GM18873 (cell line): ENCODE results near the gene OXLD1.

Experiments used
- ATAC-seq: cut with Tn5 transposase; IDR thresholded peaks from one replicate; pipeline ENCODE4 v1.9.1; 2021; ENCODE audit warnings: mild to moderate bottlenecking, moderate library complexity, moderate number of reproducible peaks; ENCODE audit not compliant: unreplicated experiment, low FRiP score

Gene OXLD1

DNA sequence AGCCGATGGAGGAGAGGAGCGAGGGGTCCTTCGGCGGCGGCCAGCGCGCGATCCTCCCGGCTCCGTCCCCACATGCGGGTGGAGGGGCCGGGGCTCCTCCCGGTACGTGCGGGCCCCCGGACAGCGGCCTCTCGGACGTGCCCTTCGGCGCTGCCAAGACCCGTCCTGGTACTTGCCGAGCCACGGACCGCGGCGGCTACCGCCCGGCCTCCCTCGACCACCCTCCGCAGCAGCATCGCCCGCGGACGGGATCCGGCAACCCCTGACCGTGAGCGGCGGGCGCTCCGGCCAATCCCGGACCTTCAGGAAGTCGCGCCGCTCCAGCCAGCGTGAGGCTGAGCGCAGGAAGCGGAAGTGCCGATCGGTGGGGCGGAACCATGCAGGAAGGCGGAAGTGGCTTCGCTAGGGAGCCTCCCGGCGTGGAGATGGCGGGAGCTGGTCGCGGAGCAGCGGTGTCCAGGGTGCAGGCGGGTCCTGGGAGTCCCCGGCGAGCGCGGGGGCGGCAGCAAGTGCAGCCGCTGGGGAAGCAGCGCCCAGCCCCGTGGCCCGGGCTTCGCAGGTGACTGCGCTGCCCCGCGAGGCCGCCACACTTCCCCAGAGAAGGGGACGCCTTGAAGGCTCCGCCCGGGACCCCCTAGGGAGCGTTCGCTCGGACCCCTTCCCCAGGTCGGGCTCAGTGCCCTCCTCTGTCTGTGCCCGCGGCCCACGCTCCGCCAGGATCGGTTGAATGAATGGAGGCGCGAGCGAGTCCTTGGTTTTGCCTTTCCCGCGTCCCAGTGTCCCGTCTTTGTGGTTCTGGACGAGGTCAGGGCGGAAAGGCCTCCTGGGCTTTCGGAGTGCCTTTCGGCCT lies at the start of gene OXLD1, which contains the start of gene CCDC137:
Gene OXLD1 (minus strand): TSS at position 264 of the 850 bp plus-strand sequence. CDS start 28 bp downstream, at position 236.
Gene CCDC137 (plus strand): TSS at position 396 of the 850 bp plus-strand sequence. CDS start 30 bp downstream, at position 426.
- ATAC-seq, result peak; percentile 79

DNA sequence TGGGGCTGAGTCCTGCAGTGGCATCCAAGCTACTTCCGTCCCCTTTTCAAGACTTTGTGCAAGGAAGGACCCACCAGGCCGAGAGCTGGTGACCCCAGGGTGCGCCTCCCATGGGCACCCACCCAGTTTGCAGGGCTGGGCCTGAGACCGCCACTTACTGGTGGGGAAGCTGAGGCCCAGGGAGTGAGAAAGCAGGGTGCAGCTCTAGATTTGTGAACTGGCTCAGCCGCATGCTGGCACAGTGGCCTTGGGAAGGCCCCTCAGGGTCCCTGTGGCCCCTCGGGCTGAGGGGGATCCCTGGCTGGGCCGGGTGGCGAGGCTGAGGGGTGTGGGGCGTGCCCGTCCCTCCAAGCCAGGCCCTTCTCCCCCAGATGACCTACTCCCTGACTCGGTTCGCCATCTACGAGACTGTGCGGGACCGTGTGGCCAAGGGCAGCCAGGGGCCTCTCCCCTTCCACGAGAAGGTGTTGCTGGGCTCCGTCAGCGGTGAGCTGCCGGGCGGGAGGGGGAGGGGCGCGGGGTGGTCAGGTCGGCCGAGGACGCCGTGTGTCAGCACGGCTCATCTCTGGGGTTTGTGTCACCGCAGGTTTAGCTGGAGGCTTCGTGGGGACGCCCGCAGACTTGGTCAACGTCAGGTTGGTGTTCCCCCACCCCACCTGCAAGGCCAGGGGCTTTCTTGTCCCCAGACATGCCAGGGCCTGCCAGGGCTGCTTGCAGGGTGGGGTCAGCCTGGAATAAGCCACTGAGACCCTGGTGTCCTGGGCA lies 48.9 kb upstream of the OXLD1 start:
- no peak for ATAC-seq

DNA sequence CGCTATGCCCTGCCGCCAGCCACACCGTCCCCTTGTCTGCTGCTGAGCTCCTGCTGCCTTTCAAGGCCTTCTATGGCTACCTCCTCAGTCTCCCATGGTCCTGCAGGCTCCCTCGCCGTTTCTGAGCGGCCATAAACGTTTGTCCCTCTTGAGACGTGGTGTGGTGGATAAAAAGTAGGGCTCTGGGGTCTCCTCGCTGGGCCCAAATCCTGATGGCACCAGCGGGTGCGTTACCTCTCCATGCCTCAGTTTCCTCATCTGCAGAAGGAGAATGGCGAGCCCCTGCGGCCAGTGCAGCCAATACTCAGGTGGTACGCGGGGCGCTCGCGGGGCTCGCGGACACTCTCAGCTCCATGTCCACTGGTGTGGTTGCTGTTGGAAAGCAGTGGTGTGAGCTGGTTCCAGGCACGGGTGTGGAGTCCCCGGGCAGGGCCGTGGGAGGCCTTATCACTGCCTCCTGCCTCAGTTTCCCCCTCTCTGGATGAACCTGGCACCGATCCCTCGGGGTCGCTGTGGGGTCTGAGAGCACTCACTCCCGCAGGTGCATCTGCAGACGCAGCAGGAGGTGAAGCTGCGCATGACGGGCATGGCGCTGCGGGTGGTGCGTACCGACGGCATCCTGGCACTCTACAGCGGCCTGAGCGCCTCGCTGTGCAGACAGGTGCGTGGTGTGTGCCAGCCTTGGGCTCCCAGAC lies 48.2 kb upstream of the OXLD1 start:
- ATAC-seq, result no peak

GRCh38 chr17:81713556-81714411 lies 47.4 kb upstream of the OXLD1 start:
- no peak for ATAC-seq

- no peak for ATAC-seq
Observed at GRCh38 chr17:81713004-81713555, 46.7 kb upstream of the OXLD1 start.

DNA sequence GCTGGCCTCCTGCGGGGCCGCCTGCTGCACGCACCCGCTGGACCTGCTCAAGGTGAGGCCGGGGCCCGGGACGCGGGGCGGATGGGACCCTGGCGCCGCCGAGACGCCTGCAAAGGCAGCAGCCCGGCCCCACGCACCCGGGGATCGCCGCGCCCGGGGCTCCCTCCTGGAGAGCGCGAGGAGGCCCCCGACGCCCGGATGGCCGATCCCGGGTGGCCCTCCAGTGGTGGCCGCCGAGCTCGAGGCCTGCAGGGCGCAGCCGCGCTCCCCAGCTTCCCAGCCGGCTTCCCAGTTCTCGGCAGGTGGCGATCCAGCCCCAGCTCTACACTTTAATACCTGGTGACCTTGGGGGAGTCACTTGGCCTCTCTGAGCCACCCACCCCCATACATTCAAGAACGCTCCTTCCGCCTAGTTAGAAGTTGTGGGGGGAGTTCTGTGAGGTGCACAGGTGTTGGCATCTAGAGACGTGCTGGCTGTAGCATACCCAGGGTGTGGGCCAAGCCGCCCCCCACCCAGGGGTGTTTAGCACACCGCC lies 46.1 kb upstream of the OXLD1 start:
- ATAC-seq, result no peak

DNA sequence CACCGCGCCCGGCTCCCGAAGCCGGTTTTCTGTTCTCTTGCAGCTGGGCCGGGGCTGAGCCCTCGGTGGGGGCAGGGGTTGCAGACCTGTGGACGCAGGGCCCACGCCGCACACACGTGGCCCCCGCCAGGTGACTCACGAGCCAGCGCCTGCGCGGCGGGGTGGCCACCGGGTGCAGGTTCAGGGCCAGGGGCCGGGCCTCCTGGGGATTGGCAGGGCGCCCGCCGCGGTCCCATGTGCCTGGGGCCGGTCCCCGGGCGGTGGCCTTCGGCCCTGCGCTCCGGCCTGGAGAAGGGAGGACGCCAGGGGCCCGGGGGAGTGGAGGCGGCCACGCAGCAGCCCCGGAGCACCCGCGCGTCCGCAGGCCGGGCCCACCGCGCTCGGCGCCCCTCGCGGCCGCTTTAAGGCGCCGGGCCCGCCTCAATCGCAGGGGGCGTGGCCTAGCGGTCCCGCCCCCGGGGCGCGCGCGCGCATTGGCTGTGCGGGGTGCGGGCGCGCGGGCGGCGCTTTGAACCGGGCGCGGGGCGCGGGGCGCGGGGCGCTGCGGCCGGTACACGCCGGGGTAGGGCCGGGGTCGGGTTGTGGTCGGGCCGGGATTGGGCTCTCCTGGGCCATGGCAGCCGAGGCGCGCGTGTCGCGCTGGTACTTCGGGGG lies 45.5 kb upstream of the OXLD1 start, which contains the start of gene SLC25A10:
Gene SLC25A10 (plus strand): TSS at position 471 of the 654 bp plus-strand sequence. CDS start 143 bp downstream, at position 614.
- no peak for ATAC-seq

DNA sequence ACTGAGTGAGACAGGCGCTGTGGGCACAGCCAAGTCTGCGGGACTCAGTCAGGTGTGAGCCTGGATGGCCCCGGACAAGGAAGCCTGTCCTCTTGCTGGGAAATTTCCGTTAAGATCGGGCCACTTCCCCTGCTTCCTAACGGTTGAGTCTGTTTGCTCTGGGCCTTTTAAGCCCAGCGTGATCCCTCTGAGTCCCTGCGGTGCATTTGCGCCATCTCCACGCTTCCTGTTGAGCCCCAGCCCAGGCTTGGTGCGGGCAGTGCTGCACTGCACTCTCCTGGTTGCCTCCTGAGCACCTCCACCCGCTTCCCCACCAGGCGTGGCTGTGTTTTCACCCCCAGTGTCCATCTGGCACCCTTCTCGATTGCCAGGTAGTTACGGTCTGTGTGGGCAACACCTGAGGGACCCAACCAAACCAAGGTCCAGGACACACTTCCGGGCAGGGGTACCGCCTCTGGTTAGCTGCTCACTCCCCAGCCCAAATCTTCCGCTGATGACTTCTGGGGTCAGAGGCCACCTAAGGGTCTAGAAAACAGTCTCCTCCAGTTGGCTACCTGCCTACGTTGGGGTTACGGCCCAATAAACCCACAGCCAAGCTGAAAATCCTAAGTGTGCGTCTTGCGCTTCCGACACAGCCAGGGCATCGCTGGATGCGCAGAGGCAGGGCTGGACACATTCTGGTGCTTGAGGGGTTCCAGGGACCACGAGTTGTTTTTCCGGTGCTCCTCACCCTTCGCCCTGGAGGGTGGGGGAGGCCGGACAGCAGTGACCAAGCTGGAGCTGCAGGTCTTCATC lies 44.3 kb upstream of the OXLD1 start:
- ATAC-seq, result no peak

DNA sequence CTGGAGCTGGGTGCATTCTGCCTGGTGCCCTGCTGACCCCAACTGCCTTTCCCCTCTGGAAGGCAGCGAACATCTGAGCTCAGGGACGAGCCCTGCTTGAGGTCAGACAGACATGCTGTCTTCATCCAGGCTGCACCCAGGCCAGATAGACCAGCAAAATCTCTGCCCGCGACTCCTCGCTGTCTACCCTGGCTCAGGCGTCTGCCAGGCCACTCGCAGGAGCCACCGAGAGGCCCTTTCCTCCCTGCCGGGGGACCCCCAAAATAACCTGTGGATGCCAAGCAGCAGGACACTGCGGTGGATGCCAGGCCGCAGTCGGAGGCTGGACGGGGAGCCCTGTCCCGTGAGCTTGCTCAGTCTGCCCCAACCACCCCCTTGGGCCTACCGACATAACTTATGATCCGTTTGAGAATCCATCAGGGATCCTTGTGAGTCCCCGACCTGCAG lies 42.4 kb upstream of the OXLD1 start:
- ATAC-seq, result no peak

- no peak for ATAC-seq
Observed at GRCh38 chr17:81707725-81708646, 41.6 kb upstream of the OXLD1 start.

DNA sequence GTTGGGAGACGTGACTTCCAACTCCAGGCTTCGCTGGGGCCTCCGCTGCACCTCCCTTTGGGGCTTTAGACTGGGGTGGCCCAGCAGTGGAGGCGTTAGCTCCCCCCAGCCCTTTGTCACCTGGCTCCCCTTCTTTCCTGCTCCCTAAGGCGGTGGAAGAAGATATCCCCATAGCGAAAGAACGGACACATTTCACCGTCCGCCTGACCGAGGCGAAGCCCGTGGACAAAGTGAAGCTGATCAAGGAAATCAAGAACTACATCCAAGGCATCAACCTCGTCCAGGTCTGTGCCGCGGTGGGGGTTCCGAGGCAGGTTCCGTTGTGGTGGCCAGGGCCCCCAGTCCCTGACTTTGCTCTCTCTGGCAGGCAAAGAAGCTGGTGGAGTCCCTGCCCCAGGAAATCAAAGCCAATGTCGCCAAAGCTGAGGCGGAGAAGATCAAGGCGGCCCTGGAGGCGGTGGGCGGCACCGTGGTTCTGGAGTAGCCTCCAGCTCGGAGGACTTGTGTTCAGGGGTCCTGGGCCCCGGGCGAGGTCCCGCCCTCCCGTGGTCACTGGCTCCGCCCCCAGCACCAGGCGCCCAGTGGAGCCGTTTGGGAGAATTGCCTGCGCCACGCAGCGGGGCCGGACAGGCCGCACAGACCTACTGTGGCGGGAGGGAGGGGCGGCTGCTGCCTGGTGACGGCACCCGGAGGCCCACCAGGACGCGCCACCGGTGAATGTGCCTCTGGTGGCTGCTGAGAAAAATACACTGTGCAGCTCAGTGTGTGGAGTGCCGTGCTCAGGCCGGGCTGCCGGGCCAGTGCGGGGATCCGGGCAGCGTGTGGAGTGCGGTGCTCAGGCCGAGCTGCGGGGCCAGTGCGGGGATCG lies 40.6 kb upstream of the OXLD1 start:
- no peak for ATAC-seq

DNA sequence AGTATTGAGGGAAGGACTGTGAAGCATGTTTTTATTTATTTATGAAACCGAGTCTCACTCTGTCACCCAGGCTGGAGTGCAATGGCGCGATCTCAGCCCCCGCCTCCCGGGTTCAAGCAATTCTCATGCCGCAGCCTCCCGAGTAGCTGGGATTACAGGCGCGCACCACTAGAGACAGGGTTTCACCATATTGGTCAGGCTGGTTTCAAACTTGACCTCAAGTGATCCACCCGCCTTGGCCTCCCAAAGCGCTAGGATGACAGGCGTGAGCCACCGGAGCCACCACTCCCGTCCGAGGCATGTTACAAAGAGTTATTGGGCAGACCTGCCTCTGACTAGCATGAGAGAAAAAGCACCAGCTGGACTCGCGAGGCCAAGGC lies 39.8 kb upstream of the OXLD1 start:
- no peak for ATAC-seq

DNA sequence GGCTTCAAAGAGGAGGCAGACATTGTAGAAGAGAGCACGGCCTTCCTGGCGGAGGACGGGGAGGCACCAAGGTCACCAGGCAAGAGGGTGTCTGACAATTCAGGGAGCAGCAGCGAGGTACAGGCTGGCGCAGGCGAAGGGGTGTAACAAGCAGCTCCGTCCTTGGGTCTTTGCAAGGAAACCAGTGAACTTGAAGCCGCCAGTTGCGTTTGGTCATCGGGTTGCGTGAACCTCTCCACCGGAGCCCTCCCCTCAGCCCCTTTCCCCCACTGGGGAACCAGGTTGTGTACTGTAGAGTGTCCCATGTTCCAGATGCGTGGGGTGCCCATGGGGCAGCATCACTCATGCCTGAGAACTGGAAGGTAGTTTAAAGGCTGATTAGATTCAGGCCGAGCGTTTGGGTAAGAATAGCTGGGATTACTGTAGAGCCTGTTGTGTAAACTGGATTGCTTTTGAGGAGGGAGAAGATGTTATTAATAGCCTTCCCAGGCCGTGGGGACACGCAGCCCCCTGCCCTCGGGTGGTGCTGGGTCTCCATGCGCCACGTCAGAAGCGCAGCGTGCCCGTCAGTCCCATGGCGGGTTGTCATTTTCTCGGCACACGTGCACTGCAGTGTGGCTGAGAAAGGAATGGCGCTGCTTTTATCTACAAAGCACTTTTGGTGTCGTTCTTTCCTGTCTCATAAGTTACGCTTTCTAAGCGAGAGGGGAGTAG lies 39.3 kb upstream of the OXLD1 start:
- ATAC-seq, result no peak

DNA sequence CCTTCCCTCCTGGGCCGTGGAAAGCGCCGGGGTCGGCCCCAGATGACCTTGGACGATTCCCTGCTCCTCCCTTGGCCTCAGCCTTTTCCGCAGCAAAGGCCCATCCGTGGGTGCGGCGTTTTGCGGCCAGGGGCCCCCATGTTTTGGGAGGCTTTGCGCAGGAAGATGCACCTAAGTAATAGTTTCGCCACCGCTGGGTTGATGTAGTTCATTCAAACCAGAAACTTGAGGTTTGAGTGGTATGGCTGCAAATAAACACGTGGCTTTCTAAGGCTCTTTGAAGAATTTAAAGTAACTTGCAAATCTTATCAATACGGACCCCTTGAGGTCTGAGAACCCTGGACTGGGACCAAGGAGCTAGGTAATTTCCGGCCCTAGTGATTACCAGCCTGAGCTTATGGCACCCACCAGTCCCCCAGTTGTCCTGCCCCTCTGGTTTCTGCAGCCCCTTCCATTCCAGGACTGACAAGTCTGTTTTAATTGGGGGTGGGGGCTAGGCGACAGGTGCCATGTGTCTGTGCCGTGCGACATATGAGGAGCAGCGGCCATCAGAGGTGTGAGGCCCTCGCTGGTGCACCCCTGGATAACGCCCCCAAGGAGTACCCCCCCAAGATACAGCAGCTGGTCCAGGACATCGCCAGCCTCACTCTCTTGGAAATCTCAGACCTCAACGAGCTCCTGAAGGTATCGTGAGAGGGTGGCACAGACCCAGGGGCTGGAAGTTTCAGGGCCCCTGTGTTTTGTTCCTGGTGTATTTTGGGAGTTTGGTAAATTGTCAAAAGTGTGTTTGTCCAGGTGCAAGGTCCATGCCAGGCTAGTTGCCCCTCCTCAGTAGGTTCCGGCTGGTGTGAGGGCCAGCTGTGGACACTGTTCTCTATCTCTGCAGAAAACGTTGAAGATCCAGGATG lies 37.6 kb upstream of the OXLD1 start:
- ATAC-seq, result no peak
